ENCODE data around the gene DKK1. TPM values are rescaled to one million over a fixed set of nuclear protein-coding genes. Genes with fewer than 3 reads are reported as not detected.
A peak's percentile ranks its signal among the peaks of the same experiment; 100 is the strongest.

DKK1 gene
- total and polyA plus RNA-seq, 2 donors (not counting 3 experiments of a cell fraction or from before 2014, with no cell fraction given): 184 to 202 TPM

GRCh38 chr10:52308251-52309031, 5.6 kb upstream of the DKK1 start:
- no peaks in the 10 kb centered on the region for H3K9me1 ChIP-seq (replicated peaks; ENCODE audit: control insufficient read depth, extremely low read depth, insufficient read depth, low read length)
- H3K4me1 ChIP-seq (ENCODE audit: control insufficient read depth, extremely low read depth, insufficient read depth, low read length): peaks cover 9% of the 10 kb centered on the region
- peak; percentile 66 for FAIRE-seq
- peak overlapping the region; percentile 64 for H3K9ac ChIP-seq (replicated peaks; ENCODE audit: extremely low read depth, insufficient read depth, low read length)
- no peaks in the 10 kb centered on the region for H3K27me3 ChIP-seq (ENCODE audit: control insufficient read depth in 2 of 2, insufficient read depth in 2 of 2, low read length in 2 of 2)
- intact Hi-C loops (cut with micrococcal nuclease) (loop anchor here (1.0 kb wide), 6 partner anchors 181 to 472 kb away; no protein-coding TSS in a partner anchor), dilution Hi-C loops (cut with MboI; ENCODE audit: extremely low pct_ligation_motif_present, low sequenced_read_pairs) (no loop called here)
- no TSS peak for BruUV-seq (replicated peaks)
- peak overlapping the region; percentile 9 to 65 (median 55) for H3K4me3 ChIP-seq (replicated peaks in 1 of 3; ENCODE audit: insufficient read depth in 1 of 3, low read depth in 1 of 3, low read length in 3 of 3)
- no peaks in the 10 kb centered on the region for H3K9me3 ChIP-seq (replicated peaks; ENCODE audit: control insufficient read depth, insufficient read depth, low read length)
- no peaks in the 10 kb centered on the region for H4K20me1 ChIP-seq (replicated peaks; ENCODE audit: control insufficient read depth, extremely low read depth, insufficient read depth, low read length)
- CTCF ChIA-PET: interaction anchor here (0.7 to 16.5 kb wide), 51 partner anchors 8 to 1308 kb away, joined by 3 to 630 read pairs (median 4); no protein-coding TSS in a partner anchor
- peak overlapping the region; percentile 55 for H3K27ac ChIP-seq (ENCODE audit: insufficient read depth, low read depth, low read length)
- H3K4me2 ChIP-seq (ENCODE audit: insufficient read depth, low read length): peak overlapping the region; percentile 82
- no peaks in the 10 kb centered on the region for H3K79me2 ChIP-seq (ENCODE audit: control insufficient read depth, insufficient read depth, low read length)
- DNase-seq (ENCODE audit: low read depth, low spot score): peak; percentile 86
- TF ChIP-seq, protein P1, sequence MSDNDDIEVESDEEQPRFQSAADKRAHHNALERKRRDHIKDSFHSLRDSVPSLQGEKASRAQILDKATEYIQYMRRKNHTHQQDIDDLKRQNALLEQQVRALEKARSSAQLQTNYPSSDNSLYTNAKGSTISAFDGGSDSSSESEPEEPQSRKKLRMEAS (IDR thresholded peaks at IDR 0.05; ENCODE audit: insufficient read depth, insufficient read length): no peak
- TF ChIP-seq FOS (IDR thresholded peaks at IDR 0.05; ENCODE audit: borderline replicate concordance, insufficient read depth, low read length): no peak
- peak; percentile 61 to 72 for TF ChIP-seq CTCF (IDR thresholded peaks at IDR 0.05; ENCODE audit: extremely low read depth in 1 of 2, insufficient read depth in 1 of 2, low read depth in 1 of 2, low read length in 2 of 2)
- no peak for TF ChIP-seq POLR2AphosphoS5 (IDR thresholded peaks at IDR 0.05; ENCODE audit: insufficient read depth, low read depth, low read length)
- POLR2A ChIA-PET: interaction anchor here (1.3 kb wide), 1 partner anchor 180 kb away, joined by 8 read pairs; no protein-coding TSS in a partner anchor
- no peaks in the 10 kb centered on the region for H3K36me3 ChIP-seq (ENCODE audit: control insufficient read depth in 2 of 2, extremely low read depth in 1 of 2, insufficient read depth in 2 of 2, low read length in 2 of 2)
- peak overlapping the region; percentile 91 for H2AFZ ChIP-seq (ENCODE audit: low read depth, low read length)

Data from endothelial cell of umbilical vein (primary cell).